Endothelial cell of umbilical vein (primary cell): ENCODE measurements around the gene GATAD2A.

ENCODE experiments used
- EZH2 ChIP-seq: IDR thresholded peaks from 2 replicates; pipeline ENCODE4 v1.6.1; 2012; ENCODE audit warnings: borderline replicate concordance, low read depth, mild to moderate bottlenecking, moderate library complexity, low read length, inconsistent platforms; ENCODE audit not compliant: severe bottlenecking
- POLR2A ChIP-seq: IDR thresholded peaks from 2 replicates; pipeline ENCODE4 v1.6.1; 2012; ENCODE audit warnings: low read depth, mild to moderate bottlenecking, control low read depth, low read length
- POLR2AphosphoS5 ChIP-seq: IDR thresholded peaks from 2 replicates; pipeline ENCODE4 v1.6.1; 2012; ENCODE audit warnings: low read depth, mild to moderate bottlenecking, control low read depth, low read length, moderate library complexity; ENCODE audit not compliant: insufficient read depth
- TF ChIP-seq, protein P1 (sequence below), 2 donors: IDR thresholded peaks; 1 replicate in 1 of 2; 2 replicates in 1 of 2; pipeline ENCODE4 v1.5.1; 2011; ENCODE audit warnings: low read length in 2 of 2, mild to moderate bottlenecking in 2 of 2, moderate library complexity in 2 of 2, control low read depth in 1 of 2, inconsistent platforms in 1 of 2, low read depth in 1 of 2; ENCODE audit not compliant: insufficient read depth in 1 of 2; ENCODE audit errors: extremely low read depth in 1 of 2

DNA sequence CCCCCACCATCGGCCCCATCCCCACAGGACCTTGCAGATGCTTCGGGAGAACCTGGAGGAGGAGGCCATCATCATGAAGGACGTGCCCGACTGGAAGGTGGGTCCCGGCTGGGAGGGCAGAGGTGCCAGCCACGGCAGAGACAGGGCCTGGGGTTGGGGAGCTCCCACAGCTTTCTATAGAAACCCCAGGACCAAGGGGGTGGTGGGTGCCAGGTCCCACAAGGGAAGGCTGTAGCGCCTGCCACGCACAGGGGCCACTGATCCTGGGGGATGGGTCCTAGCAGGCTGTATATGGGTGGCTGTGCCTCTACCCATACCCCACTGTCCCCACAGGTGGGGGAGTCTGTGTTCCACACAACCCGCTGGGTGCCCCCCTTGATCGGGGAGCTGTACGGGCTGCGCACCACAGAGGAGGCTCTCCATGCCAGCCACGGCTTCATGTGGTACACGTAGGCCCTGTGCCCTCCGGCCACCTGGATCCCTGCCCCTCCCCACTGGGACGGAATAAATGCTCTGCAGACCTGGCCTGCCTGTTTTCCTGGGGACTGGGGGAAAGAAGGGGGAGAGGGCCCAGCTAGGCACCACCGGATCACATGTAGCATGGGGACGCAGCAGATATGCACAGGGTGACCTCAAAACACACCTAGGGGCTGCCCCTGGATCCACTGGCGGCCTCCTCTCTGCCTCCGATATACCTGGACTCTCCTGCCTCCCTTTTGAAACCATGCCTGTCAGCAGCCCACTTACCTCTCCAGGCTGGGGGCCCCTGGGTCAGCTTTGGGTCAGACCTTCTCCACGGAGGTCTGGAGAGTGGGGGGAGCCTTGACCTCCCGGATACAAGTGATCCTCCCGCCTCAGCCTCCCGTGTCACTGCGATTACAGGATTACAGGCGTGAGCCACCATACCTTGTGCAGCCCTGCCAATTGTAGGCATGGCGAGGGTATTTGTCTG, 122.5 kb downstream of the GATAD2A start:
- TF ChIP-seq, protein P1, sequence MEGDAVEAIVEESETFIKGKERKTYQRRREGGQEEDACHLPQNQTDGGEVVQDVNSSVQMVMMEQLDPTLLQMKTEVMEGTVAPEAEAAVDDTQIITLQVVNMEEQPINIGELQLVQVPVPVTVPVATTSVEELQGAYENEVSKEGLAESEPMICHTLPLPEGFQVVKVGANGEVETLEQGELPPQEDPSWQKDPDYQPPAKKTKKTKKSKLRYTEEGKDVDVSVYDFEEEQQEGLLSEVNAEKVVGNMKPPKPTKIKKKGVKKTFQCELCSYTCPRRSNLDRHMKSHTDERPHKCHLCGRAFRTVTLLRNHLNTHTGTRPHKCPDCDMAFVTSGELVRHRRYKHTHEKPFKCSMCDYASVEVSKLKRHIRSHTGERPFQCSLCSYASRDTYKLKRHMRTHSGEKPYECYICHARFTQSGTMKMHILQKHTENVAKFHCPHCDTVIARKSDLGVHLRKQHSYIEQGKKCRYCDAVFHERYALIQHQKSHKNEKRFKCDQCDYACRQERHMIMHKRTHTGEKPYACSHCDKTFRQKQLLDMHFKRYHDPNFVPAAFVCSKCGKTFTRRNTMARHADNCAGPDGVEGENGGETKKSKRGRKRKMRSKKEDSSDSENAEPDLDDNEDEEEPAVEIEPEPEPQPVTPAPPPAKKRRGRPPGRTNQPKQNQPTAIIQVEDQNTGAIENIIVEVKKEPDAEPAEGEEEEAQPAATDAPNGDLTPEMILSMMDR (IDR thresholded peaks at IDR 0.05; ENCODE audit: extremely low read depth in 1 of 2, insufficient read depth in 1 of 2, low read depth in 1 of 2, low read length in 2 of 2): no peak
- no peak for TF ChIP-seq POLR2A
- no peak for TF ChIP-seq EZH2
- TF ChIP-seq POLR2AphosphoS5: no peak
